GM19468 (cell line): ENCODE data around the gene TMPRSS6.

Experiments used
- ATAC-seq: cut with Tn5 transposase; IDR thresholded peaks from one replicate; pipeline ENCODE4 v1.9.1; 2021; ENCODE audit warnings: mild to moderate bottlenecking, moderate library complexity, moderate number of reproducible peaks; ENCODE audit not compliant: unreplicated experiment; ENCODE audit errors: extremely low read depth

TMPRSS6 gene

DNA sequence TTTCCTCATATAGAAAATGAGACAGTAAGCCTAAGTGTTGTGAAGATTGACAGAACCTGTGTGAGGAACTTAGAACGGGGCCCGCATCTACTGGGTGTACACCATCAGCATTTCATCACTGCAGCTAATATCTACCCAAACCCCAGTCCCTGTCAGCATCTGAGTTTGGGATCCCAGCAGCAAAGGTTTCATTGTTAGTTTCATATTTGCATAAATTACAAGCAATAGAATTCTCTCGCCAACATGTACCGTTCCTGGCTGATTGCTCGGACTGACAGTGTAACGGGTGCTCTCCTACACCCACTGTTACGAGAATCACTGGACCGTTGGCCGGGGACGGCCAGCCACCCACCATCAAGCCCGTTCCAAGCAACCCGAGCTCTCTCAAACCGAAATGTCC, 10.4 kb upstream of the TMPRSS6 start:
- no peak for ATAC-seq

- no peak for ATAC-seq
These were observed 8.6 kb upstream of the TMPRSS6 start for GRCh38 chr22:37118083-37118482.

- ATAC-seq, result no peak
These were observed 7.6 kb upstream of the TMPRSS6 start for GRCh38 chr22:37117092-37117491.

- no peak for ATAC-seq
These were observed 5.5 kb upstream of the TMPRSS6 start for GRCh38 chr22:37115032-37115431.

DNA sequence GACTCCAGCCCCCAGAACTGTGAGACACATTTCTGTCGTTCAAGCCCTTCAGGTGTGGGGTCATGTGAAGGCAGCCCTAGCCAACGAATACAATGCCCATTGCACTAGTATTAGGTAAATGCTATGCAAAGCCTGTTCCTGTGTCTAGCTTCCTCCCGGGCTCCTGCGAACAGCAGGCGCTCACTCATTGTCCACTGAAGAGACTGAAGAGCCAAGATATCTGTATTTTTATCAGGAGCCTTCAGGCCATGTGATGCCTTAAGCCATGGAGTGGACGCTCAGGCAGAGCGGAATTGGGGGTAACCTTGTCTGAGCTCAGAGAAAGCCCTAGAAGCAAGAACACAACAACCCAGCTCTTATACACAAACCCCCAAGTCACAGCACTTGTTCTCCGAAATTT, 4.2 kb upstream of the TMPRSS6 start:
- ATAC-seq, result no peak

DNA sequence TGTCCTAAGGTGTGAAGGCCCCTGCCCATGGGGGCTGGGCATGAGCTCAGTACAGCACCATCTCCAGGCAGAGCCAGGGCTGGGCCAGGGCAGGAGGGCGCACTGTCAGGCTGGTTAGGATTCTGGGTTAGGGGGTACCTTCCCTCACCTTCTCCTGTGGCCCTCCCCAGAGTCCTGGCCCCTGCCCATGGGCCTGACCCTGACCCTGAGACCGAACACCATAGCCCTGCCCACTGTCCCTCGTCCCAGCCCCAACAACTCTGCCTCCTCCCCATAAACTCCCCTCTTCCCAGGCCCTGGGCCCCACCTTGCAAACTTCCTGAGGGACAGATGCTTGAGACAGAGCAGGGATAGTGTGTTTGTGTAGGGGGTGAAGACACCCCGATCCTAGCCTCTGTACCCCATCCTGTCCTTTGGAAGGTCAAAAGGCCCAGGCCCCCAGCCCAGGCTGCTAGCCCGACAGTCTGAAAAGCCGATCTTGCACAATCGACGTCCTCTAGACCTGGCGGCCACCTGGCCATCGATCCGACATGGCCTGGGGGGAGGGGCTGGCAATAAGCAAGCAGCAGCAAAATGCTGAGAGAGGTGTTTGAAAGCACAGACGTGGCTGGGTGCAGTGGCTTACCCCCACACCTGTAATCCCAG, 2.7 kb upstream of the TMPRSS6 start:
- ATAC-seq, result no peak

- ATAC-seq, result no peak
These were observed 1.7 kb upstream of the TMPRSS6 start for GRCh38 chr22:37111156-37111717.

DNA sequence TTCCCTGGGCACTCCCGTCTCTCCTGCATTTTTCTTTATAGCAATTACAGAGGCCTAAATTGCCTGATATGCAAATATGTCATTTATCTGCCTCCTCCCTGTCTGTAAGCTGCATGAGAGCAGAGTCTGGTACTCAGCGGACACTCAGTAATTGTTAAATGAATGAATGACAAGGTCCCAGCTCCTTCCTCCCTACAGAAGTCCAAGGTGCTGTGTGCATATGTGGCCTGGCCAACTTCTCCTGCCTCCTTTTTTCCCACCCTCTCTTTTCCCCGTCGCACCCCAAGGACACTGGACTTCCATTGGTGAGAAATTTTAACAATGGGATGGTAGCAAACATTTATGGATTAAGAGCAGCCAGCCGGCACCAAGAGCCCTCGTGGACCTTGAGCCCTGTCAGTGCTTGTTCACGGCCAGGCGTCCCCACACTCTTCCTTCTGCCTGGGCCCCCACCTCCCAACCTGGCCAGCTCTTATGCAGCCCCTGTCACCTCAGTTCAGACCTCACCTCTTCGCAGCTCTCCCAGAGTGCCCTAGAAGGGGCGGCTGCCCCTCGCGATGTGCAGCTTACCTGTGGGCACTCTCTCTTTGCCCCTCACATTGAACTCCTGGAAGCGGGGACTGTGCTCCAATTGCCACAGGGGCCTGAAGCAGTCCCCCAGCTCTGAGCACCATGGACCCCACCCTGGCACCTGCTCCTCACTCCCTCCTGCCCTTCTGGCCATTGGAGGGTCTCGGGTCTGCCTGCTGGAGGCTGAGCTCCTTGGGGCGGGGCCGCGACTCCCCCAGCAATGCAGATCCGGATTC, 1.5 kb downstream of the TMPRSS6 start:
- ATAC-seq, result no peak

GRCh38 chr22:37105990-37106389, 3.5 kb downstream of the TMPRSS6 start:
- ATAC-seq, result no peak

DNA sequence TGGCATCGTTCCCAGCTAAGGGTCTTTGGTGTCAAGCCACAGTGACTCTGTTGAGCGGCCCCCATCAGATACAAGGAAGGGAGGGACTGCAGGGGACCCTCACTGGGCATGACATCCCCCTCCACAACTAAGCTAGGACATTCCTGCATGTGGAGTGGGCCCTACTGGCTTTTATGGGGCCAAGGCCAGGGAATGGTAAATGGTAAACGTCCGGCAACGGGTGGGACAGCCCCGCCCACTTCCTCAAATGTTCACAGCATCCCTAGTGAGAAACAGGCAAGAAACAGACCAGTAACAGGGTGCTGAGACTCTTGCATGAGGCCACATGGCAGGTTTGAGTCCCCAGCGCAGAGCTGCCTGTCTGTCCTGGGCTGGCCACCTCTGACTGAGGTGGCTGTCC, 4.4 kb downstream of the TMPRSS6 start:
- no peak for ATAC-seq

GRCh38 chr22:37103656-37104452, 5.7 kb downstream of the TMPRSS6 start:
- ATAC-seq, result no peak

- no peak for ATAC-seq
These were observed 6.4 kb downstream of the TMPRSS6 start for GRCh38 chr22:37103151-37103550.

DNA sequence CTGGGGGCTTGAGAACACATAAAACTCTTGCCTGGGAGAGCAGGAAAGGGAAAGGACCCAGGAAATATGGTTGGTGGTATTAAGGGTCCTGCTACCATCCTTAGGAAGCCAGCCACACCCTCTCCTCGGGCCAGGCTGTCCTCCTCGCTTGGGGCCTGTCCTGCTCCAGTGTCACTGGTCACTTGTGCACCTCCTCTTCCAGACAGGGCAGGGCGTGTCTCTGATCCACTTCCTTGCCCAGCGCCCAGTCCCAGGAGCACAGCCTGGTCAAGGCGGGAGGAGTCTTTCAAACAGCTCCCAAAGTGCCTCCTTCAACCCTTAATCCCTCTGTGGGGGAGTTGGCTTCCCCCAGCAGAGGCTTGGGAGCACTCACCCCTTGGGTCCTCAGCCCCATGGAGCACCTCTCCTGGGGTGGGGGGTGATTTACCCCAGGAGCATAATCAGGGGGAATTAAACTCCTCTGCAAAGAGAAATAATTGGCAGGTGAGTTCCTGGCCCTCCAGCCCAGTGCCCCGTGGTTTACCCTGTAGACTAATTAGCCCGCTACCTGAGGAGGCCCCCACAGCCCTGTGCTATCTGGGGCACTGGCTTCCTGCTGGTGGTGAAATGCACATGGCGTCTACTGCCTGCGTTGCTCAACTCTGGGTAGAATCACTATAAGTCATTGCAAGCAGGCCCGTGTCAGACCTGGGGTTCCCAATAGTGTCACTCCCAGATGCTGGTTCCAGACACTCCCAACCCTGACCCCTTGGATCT, 8.0 kb downstream of the TMPRSS6 start:
- no peak for ATAC-seq

DNA sequence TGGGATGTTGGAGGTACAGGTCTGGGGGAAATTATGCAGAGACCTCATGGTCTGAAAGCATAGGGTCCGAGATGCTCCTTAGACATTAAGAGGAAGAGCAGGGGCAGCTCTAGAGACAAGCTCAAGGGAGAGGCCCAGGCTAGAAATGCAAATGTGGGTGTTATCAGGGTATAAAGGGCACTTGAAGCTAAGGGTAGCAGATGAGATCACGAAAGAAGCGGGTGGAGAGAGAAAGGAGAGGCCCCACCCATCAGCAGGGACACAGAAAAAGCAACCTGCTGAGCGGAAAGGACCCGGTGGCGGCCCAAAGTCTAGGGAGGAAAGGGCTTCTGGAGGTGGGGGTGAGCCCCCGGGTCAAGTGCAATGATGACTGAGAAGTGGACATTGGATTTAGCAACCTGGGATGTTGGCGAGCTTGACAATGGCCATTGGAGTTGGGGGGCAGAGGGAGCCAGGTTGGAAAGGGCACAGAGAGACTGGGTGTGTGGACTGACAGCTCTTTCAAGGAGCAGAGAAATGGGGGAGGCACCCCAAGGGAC, 8.9 kb downstream of the TMPRSS6 start:
- ATAC-seq, result no peak

DNA sequence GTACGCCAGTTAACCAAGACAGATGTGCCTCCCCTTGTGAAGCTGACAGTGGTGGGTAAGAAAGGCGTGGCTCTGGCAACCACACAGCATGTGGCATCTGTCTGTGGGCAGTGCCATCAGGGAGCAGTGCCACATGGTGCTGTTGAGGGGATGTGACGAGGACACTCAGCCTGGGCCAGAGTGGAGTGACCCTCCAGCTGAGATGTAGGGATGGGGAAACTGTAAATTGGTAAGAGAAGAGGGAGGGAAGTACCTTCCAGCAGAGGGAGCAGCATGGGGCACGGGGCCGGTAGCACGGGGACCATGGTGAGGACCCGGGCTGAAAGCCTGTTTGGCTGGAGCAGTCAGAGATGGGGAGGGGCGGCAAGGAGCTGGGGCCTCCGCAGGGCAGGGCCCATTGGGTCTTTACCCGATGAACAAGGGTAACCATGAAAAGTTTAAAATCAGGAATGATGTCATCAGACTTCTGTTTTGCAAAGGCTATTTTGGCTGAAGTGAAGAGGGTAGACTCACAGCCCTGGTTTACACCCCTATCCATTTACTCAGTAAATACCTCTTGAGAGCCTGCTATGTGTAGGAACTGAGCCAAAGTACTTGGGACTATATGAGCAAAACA, 10.4 kb downstream of the TMPRSS6 start:
- no peak for ATAC-seq

DNA sequence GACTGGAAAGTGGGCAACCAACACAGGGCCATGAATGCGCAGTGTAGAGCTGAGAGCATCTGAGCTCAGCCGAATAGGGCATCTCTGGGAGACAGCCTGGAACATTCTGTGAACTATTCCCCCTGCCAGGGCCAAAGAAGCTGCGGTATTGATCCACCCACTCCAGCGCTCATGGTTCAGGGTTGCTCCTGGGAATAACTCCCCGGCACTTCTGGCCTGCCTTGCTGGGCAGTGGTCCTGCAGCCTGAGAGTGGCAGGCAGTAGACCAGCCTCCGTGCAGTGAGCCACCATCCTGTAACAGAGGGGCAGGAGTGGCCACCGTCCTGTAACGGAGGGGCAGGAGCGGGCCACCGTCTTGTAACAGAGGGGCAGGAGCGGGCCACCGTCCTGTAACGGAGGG, 12.2 kb downstream of the TMPRSS6 start:
- no peak for ATAC-seq

GRCh38 chr22:37095113-37095512, 14.4 kb downstream of the TMPRSS6 start:
- ATAC-seq, result no peak

DNA sequence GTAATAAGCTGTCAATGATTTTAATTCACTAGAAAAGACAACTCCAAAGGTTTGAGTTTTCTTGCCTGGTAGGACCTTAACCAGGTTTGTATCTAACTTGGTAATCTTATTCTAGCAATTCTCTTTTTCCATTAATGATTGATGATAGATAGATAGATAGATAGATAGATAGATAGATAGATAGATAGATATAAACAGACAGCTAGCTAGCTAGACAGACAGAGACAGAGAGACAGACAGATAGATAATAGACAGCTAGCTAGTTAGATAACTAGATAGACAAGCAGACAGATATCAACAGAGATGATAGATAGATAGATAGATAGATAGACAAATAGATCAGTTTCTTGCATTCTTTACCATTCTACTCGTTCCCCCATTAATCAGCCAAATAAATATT, 15.3 kb downstream of the TMPRSS6 start:
- no peak for ATAC-seq

DNA sequence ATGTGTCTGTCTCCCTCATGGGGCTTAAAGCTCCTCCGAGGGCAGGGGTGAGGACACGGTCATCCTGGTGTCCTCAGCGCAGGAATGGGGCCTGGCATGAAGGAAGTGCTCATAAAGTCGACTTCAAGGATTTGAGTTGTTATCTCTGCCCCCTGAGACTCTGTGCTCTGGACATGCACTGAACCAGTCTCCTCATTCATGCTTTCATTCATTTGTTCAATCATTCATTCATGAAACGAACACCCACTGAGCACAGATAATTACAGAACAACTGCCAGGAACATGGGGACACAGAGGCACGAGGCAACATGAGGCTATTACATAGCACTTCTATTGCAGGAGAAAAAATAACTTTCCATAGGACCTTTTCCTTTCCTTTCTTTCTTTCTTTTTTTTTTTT, 16.5 kb downstream of the TMPRSS6 start:
- no peak for ATAC-seq
